HTR-8/SVneo (cell line): Measurements from ENCODE around the gene IL34.

Source experiments
- DNase-seq: peaks from one replicate; pipeline ENCODE4 v3.0.0; 2011; ENCODE audit warnings: low spot score, mixed read lengths; ENCODE audit not compliant: insufficient read length
- FAIRE-seq: peaks from 2 replicates; lab custom pipeline; 2011; peaks lifted over from hg19 to GRCh38; lab: Jason Lieb, UNC

Gene IL34

DNA sequence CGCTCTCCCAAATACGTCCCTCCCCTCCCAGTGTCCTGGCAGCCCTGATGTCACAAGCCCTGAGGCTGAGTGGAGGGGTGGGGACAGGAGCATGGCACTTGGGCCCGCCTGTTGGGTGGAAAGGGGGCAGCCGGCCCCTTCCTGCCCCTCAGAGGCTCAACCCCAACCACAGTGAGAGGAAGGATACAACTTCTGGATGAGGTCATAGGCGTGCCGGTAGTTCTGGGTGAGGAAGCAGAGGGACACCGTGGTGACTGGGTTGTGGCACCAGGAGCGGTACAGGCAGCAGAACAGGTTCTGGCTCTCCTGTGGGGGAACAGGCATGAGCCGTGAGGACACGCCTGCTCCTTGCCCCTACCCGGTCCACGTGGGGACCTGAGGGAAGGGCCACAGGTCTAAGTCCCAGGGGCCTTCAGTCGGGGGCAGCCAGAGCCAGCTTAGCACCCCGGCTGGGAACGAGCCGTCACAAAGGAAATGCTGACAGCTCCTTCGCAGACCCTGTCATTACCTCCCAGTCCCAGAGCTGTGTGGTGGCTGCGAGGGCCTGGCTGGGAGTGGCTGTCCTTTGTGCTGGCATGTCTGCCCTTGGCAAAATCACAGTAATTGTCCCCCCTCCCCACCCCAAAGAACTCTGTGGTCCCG, 50.7 kb downstream of the IL34 start:
- FAIRE-seq: peak; percentile 83
- no peak for DNase-seq

DNA sequence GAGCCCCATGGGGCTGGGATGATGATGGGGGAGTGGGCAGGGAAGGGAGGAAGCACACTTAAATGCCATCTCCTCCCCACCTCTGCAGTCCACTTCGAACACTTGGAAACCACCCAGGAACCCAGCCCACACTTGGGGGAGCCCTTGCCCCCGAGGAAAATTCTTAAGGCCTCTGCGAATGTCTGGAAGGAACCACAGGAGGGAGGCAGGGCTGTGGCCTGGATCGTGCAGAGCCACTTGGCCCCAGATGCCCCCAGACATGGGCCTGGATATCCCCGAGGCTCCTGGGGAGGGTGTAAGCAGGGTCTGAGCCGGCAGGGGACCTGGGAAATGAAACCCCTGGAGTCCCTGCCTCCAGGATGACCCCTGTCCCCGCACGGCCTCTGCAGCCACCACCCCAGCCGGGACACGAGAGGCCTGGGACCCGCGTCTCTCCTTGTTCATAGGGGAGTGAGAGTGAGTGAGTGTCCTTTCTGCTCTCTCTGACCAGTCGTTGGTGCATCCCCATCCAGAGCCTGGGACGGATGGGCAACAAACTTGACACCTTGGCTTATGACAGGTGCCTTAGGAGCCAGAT, 51.3 kb downstream of the IL34 start:
- DNase-seq: no peak

DNA sequence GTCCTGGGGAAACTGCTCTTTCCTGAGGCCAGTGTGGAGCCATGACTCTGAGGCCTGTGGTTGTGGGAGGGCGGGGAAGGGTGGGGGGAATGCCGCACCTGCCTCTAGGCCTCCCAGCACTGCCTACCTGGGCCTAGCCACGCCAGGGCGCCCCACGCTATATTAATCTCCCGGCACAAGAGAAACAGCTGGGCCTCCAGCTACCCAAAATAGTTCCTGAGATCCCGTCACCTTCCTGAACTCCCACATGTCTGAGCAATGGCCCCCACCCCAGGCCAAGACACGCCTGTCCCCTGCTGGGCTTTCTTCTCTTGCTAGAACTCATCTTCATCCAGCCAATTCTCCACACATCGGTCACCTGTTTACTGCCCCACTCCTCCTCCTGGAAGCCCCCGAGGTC, 52.5 kb downstream of the IL34 start:
- no peak for DNase-seq

More for the DNA sequence above, 51.3 kb downstream of the IL34 start:
- peak; percentile 68 for FAIRE-seq

GRCh38 chr16:70699696-70700095, 53.3 kb downstream of the IL34 start:
- FAIRE-seq: no peak

More for the DNA sequence above, 52.5 kb downstream of the IL34 start:
- no peak for FAIRE-seq

DNA sequence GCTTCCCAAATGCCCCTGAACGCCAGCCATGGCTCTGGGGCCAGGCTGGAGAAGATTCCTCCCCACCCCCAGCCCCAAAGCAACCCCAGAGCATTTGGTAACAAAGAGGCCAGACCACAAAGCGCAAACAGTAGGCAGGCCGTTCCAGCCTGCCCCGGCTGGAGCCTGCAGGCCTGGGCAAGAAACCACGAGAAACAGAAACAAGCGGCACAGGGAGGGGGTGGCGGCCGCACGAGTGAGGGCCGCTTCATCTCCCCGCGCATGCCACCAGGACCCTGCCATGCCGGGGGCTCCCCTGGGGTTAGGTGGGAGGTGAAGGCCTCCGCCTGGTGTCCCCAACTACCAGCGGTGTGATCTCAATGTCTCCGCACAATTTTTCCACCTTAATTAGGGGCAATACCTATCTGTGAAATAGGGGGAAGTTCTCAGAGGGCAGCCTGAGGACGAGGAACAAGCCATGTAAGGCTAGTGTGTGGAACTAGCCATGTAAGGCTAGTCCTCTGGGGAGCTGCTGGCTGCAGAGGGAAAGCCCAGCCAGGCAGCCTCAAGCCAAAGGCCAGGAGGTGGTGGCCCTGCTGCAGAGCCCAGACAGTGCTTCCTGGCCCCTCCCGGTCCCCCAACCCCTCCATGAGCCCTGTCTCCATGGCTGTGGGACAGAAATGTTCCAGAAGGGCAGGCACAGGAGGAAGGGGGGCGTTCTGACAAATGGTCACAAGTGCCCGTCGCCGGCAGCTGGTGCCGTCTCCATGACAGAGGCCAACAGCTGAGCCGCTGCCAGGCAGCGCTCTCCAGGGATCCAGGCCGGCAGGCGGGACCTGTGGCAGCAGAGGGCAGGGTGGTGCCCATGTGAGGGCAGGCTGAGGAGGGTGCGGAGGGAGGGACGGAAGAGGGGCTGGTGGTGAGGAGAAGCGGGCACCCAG, 54.0 kb downstream of the IL34 start:
- FAIRE-seq: no peak

More at GRCh38 chr16:70699696-70700095, 53.3 kb downstream of the IL34 start:
- DNase-seq: no peak

GRCh38 chr16:70701036-70701435, 54.7 kb downstream of the IL34 start:
- no peak for FAIRE-seq
- no peak for DNase-seq

More for the DNA sequence above, 54.0 kb downstream of the IL34 start:
- DNase-seq: no peak

DNA sequence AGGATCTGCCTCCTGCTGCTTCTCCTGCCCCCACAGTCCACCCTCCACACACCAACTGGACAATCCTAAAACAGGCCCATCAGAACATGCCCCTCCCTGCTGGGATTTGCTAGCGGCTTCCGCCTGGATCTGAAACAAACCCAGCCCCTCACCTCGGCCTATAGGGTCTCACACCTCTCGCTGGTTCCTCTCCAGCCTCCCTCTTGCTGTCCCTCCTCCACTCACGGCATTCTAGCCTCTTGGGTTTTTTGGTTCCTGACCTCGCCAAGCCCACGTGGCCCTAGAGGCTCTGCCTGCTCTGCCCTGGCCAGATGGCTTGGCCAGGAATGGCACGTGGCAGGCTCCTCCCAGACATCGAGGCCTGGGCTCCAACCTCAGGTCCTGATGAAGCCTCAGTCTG, 55.2 kb downstream of the IL34 start:
- FAIRE-seq: no peak
- DNase-seq: no peak

DNA sequence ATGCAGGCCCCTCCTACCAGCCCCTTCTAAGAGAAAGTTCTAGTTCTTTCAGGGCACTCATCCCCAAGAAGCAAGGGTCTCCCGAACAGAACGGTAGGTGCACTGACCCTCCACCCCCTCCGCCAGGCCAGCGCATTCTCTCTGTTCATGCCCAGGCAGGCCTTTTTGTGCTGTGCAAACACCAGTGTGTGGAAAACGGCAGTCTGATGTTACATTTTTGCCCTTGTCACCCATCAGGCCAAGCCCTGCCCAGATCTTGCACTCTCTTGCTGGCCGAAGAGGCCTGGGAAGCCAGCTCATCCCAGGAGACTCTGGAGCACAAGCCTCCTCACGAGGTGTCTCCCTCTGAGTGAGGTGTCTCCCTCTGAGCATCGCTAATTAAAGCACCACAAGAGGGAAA, 55.6 kb downstream of the IL34 start:
- FAIRE-seq (no peak), DNase-seq (no peak)

DNA sequence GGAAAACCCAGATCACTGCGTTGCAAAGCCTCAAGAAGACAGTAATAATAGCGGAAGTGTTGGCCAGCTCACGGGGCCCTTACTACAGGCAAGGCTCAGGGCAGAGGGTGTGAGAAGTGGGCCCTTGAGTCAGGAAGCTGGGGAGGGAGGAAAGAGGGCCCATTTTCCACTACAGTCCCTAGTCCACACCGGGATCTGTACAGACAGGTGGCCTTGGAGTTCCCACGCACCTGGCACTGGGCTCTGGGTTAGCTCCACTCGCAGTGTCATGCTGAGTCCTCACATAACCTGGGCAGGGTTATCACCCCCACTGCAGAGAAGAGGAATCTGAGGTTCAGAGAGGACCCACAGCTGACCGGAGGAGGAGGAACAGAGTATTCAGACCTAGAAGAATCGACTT, 56.3 kb downstream of the IL34 start:
- FAIRE-seq (no peak), DNase-seq (no peak)

DNA sequence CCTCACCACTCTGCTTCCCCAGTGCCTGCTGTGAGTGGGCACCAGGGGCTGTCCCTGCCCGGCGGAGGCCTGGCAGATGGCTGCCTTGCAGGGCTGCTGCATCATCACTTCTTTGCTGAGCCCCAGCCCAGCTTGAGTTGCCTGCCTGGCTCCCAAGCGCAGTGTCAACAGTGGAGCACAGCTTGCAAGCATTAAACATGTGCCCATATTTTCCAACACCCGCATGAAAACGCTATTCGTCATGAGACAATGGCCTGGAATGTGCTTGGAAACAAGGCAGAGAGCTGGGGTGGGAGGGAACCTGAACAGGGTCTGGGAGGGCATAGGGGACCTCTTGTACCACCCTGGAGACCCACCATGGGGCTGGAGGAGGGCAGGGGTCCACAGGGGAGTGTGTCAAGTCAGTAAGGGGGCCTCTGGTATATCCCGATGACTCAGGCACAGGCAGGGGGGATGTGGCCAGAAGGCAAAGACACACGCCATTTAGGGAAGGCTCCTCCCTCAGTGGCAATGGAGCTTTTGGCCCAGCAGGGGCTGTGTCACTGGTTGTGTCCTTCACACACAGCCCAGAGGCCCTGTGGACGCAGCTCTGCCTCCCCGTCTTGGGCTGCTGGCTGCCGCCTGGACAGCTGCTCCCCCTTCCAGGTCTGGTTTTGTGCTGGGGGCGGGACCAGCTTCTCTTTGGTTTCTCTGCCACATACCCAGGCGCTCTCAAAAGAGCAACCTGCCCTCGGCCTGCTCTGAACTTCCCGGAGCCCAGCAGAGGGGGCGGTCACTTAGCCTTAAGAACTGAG, 56.9 kb downstream of the IL34 start:
- DNase-seq (no peak), FAIRE-seq (peak; percentile 80)

DNA sequence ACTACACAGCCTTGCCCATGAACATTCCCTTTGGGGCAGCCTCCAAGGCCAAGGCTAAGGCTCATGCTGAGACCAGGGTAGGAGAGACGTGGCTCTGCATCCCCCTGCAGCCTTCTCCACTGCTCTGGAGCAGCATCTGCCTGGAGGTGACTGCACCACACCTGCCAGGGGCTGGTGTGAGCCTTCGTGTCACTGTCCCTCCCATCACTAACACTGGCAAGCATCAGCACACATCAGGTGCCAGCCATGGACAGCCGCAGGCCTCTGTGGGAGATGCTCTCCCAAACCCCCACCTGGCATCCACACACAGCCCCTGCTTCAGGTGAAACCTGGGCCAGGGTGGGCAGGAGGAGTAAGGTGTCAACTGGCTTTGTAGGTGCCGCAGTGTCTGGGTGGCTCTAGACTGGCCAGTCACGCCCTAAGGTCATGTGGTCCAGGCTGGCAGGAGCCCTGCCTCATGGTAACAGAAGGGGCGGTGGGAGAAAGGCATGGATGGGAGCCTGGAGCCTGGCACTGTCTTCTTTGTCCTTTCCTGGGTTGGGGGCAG, 57.5 kb downstream of the IL34 start:
- DNase-seq (no peak), FAIRE-seq (peak; percentile 9)

DNA sequence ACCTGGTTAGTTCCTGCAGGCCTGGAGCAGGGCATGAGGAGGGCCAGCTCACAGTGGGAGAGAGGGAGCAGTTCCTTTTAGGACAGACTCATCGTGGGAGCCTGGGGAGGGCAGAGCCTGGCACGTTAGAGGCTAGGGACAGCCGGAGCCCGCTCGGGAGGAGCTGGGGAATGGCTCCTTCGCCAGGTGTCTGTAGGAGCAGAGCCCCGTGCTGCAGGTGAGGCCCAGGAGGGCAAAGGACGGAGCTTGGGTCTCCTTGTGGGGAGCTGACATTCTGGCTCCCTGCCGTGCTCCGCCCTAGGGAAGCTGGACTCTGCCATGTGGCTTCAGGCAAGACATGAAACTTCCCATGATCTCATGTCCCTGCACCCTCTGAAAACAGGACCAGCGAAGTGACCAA, 58.2 kb downstream of the IL34 start:
- FAIRE-seq (no peak), DNase-seq (no peak)

DNA sequence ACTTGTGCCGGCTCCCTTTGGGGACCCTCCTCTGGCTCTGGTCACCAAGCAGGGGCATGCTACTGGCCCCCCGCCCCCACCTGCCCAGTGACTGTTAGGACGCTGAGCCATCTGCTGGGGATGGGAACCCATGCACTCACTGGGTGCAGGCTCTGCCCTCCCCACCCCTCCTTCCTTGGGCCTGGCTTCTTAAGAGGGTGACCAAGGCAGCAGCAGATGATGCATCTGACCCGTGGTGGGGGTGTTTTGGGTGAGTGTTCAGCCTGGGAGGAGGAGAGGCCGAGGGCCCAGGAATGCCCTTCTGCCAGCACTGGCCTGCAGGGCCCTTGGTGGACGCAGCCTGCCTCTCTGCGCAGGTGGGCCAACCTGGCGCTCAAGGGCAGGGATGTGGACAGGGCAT, 58.7 kb downstream of the IL34 start:
- FAIRE-seq (no peak), DNase-seq (no peak)

DNA sequence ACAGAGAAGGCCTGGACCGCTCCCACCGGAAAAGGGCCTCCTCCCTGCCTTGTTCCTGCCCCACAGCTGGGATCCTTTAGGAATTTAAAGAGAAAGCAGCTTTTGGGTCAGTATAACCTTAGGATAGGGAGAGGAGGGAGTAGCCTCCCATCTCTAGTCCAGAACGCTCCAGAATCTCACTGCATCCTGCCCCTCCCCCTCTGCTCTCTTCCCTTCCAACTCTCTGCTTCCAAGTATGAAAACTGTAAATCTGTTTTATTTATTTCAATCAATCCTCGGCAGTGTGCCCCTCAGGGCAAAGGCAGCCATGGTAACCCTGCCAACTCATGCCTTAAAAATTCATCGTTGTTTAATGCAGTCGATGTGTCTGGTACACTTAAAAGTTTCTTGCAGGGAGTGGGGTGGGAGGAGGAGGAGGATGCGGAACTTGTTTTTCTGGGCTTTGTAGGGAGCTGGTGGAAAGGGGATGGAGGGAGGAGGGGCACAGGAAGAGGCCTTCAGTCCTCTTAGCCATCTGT, 60.6 kb downstream of the IL34 start:
- peak; percentile 92 for FAIRE-seq
- peak; percentile 84 for DNase-seq

DNA sequence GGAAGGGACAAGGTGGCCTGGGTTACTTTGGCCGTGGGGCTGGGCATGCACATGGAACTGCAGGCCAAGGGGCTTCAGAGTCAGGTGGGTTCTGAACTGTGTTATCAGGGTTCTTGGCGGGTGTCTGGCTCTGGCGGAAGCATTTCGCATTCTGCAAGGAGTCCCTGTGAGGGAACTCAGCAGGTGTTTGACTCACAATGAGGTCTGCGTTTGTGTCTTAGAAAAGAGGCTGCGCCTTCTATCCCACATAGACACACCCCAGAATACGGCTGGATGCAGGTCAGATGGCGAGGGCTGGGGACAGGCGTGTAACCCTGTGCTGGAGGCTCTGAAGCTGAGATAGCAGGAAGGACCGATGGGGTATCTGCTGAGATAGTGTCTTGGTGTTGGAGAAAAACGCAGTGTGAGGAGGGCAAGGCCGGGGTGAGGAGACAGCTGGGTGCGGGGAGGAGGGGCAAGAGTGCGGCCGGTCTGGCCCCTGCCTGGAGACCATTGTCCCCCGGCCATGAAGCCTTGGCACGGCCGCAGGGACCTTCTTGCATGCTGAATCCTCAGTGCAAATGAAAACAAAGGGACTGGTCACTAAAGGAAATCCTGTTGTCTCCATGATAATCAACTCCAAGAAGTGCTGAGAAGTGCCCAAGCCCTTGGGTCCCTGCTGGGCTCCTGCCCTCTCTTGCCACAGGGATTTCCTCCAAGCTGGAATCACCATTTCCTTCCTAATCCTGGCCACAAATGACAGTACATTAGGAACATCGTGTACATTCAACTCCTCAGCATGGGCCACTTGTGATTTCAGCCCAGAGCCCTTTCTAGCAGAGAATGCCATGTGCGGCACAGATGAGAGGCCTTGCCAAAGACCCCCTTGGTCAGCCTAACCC, 62.2 kb downstream of the IL34 start:
- FAIRE-seq (no peak), DNase-seq (no peak)

GRCh38 chr16:70709457-70709856, 63.1 kb downstream of the IL34 start:
- FAIRE-seq (no peak), DNase-seq (no peak)

DNA sequence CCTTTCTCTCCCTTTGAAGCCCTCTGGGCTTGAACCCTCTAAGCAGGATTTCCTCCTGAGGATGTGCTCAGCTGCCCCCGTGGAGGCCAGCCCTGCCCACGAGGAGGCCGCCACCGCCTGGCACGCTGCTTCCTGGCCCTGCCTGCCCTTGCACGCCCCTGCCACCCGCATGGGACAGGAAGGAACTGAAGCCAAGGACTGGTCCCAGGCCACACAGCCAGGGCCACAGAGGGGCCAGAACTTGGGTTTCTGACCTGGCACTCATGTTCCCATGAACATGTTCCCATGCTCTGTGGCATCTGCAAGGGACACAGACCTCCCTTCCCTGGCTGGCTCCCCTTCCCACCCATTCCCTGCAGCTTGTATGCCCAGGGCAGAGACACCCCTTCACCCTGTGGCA, 63.6 kb downstream of the IL34 start:
- no peak for FAIRE-seq
- DNase-seq: no peak
